ENCODE data around the gene DNAJC11.

GRCh38 chr1:6667139-6667538 lies 34.5 kb downstream of the DNAJC11 start:
- no peak for TF ChIP-seq EZH2 (IDR thresholded peaks at IDR 0.05; ENCODE audit: borderline replicate concordance)
- TF ChIP-seq CTCF (IDR thresholded peaks at IDR 0.05; ENCODE audit: poor library complexity): no peak

All from hepatocyte (in vitro differentiated cells).